ENCODE data around the gene OR8B8. TPM values are rescaled to one million over a fixed set of nuclear protein-coding genes. Genes with fewer than 3 reads are reported as not detected.

The OR8B8 gene
- total RNA-seq, 1 experiment from 2014 or later: not detected

GRCh38 chr11:124454552-124454951 lies 9.1 kb upstream of the OR8B8 start:
- ATAC-seq: no peak
- DNase-seq (ENCODE audit: low spot score): no peak
- ChIA-PET POLR2A (no interaction called here), CTCF (interaction anchor here (1.0 to 1.6 kb wide), 2 partner anchors 12 to 82 kb away, joined by 4 to 5 read pairs; no protein-coding TSS in a partner anchor)
- Mint-ChIP-seq H3K36me3 (no peaks in the 10 kb centered on the region), H3K4me1 (peaks cover 11% of the 10 kb centered on the region), H3K27ac (no peak overlapping the region), H3K27me3 (ENCODE audit: low read depth) (no peaks in the 10 kb centered on the region), H3K4me3 (no peak overlapping the region), H3K9me3 (peaks cover 11% of the 10 kb centered on the region)
- no peak for TF ChIP-seq RELA (CRISPR knock-in tag; IDR thresholded peaks at IDR 0.05; ENCODE audit: borderline replicate concordance)

- Mint-ChIP-seq H3K4me3 (no peak overlapping the region), H3K27me3 (ENCODE audit: low read depth) (no peaks in the 10 kb centered on the region), H3K9me3 (peaks cover 7% of the 10 kb centered on the region), H3K36me3 (no peaks in the 10 kb centered on the region), H3K4me1 (no peaks in the 10 kb centered on the region), H3K27ac (no peak overlapping the region)
- ATAC-seq (no peak), DNase-seq (ENCODE audit: low spot score) (no peak)
- TF ChIP-seq CREM (CRISPR knock-in tag; IDR thresholded peaks at IDR 0.05): no peak
- TF ChIP-seq IRF1 (CRISPR knock-in tag; IDR thresholded peaks at IDR 0.05): no peak
- TF ChIP-seq ATF3 (CRISPR knock-in tag; conservative IDR thresholded peaks at IDR 0.05): no peak
- TF ChIP-seq ATF2 (CRISPR knock-in tag; IDR thresholded peaks at IDR 0.05; ENCODE audit: borderline replicate concordance, low read depth): no peak
- TF ChIP-seq E2F5 (CRISPR knock-in tag; IDR thresholded peaks at IDR 0.05): no peak
- no peak for TF ChIP-seq NFYB (CRISPR knock-in tag; conservative IDR thresholded peaks at IDR 0.05; ENCODE audit: low read depth)
- TF ChIP-seq ZNF423 (CRISPR knock-in tag; IDR thresholded peaks at IDR 0.05): no peak
- no peak for TF ChIP-seq RORB (CRISPR knock-in tag; IDR thresholded peaks at IDR 0.05)
- no peak for TF ChIP-seq ZNF219 (CRISPR knock-in tag; IDR thresholded peaks at IDR 0.05; ENCODE audit: borderline replicate concordance)
- TF ChIP-seq ETV6 (CRISPR knock-in tag; IDR thresholded peaks at IDR 0.05): no peak
- no peak for TF ChIP-seq CREB1 (CRISPR knock-in tag; IDR thresholded peaks at IDR 0.05)
- no peak for TF ChIP-seq ZMAT4 (CRISPR knock-in tag; IDR thresholded peaks at IDR 0.05)
- no peak for TF ChIP-seq HMGXB4 (CRISPR knock-in tag; IDR thresholded peaks at IDR 0.05)
- no peak for TF ChIP-seq SMAD4 (CRISPR knock-in tag; IDR thresholded peaks at IDR 0.05)
- CTCF ChIA-PET: no interaction called here
- POLR2A ChIA-PET: no interaction called here
Measured at GRCh38 chr11:124446916-124447315, 1.4 kb upstream of the OR8B8 start.

- peaks cover 3% of the 10 kb centered on the region; the same call in 1 of the 2 replicates for H3K9me3 Mint-ChIP-seq
- ATAC-seq (no peak), DNase-seq (ENCODE audit: low spot score) (no peak)
- H3K36me3 Mint-ChIP-seq: no peaks in the 10 kb centered on the region
- no peak overlapping the region for H3K4me3 Mint-ChIP-seq
- H3K27me3 Mint-ChIP-seq (ENCODE audit: low read depth): no peaks in the 10 kb centered on the region; the same call in 1 of the 2 replicates
- CTCF ChIA-PET: interaction anchor here (0.7 to 2.0 kb wide), 7 partner anchors 11 to 180 kb away, joined by 3 to 8 read pairs (median 3); partner anchors contain the start of gene TBRG1
- POLR2A ChIA-PET: no interaction called here
- H3K27ac Mint-ChIP-seq: no peak overlapping the region
- H3K4me1 Mint-ChIP-seq: no peaks in the 10 kb centered on the region
- TF ChIP-seq GABPB1 (CRISPR knock-in tag; IDR thresholded peaks at IDR 0.05) (no peak), ETV6 (CRISPR knock-in tag; IDR thresholded peaks at IDR 0.05) (no peak), ATF2 (CRISPR knock-in tag; IDR thresholded peaks at IDR 0.05; ENCODE audit: borderline replicate concordance, low read depth) (no peak), FOXP1 (CRISPR knock-in tag; IDR thresholded peaks at IDR 0.05; ENCODE audit: borderline replicate concordance) (no peak), ELF4 (CRISPR knock-in tag; IDR thresholded peaks at IDR 0.05; ENCODE audit: low read depth) (no peak), USF1 (CRISPR knock-in tag; IDR thresholded peaks at IDR 0.05) (no peak), NFE2L1 (CRISPR knock-in tag; IDR thresholded peaks at IDR 0.05) (no peak), ZSCAN18 (CRISPR knock-in tag; IDR thresholded peaks at IDR 0.05) (no peak), ATF1 (CRISPR knock-in tag; IDR thresholded peaks at IDR 0.05) (no peak), ZMAT4 (CRISPR knock-in tag; IDR thresholded peaks at IDR 0.05) (no peak), PRRX2 (CRISPR knock-in tag; IDR thresholded peaks at IDR 0.05) (no peak)
Measured at GRCh38 chr11:124442847-124443246, 2.6 kb downstream of the OR8B8 start.
